ENCODE data around the gene ADGRE2. TPM values are rescaled to one million over a fixed set of nuclear protein-coding genes. Genes with fewer than 3 reads are reported as not detected.
"Not testable (repeated sequence)": the region's sequence is repeated elsewhere in the genome, so short reads cannot be mapped to it uniquely, and the experiment has no call there.

The ADGRE2 gene
- total RNA-seq, 1 experiment from 2014 or later = 0.26 TPM

GRCh38 chr19:14782626-14783409, 4.5 kb upstream of the ADGRE2 start:
- H3F3A ChIP-seq (ENCODE audit: insufficient read depth, low read depth) = peaks cover 7% of the 10 kb centered on the region; the same call in 1 of the 2 replicates
- peaks cover 9% of the 10 kb centered on the region for H3K4me1 ChIP-seq (replicated peaks; ENCODE audit: insufficient read depth)
- CTCF ChIA-PET = no interaction called here
- no peak overlapping the region for H2AFZ ChIP-seq
- no peak overlapping the region for H3K27ac ChIP-seq
- no peaks in the 10 kb centered on the region for H3K79me2 ChIP-seq (ENCODE audit: low read depth)
- TF ChIP-seq CTCF (conservative IDR thresholded peaks at IDR 0.05) = no peak
- no peak for TF ChIP-seq EZH2 (IDR thresholded peaks at IDR 0.05; ENCODE audit: low read depth)
- no peak overlapping the region for H3K4me3 ChIP-seq
- H3K9me3 ChIP-seq (ENCODE audit: insufficient read depth, low read depth) = no peaks in the 10 kb centered on the region
- POLR2A ChIA-PET (ENCODE audit: unreplicated experiment) = no interaction called here
- no peak for DNase-seq
- H3K4me2 ChIP-seq = no peak overlapping the region
- intact Hi-C loops (cut with micrococcal nuclease; ENCODE audit: unreplicated experiment) = no loop called here
- H3K27me3 ChIP-seq (ENCODE audit: insufficient read depth, low read depth) = no peaks in the 10 kb centered on the region
- H3K36me3 ChIP-seq (ENCODE audit: low read depth) = no peaks in the 10 kb centered on the region
- BruUV-seq (replicated peaks) = no TSS peak
- no peaks in the 10 kb centered on the region for H4K20me1 ChIP-seq (ENCODE audit: insufficient read depth)
- H3K9me2 ChIP-seq (ENCODE audit: insufficient read depth) = no peaks in the 10 kb centered on the region

- H3F3A ChIP-seq (ENCODE audit: insufficient read depth, low read depth); H3K4me1 ChIP-seq (replicated peaks; ENCODE audit: insufficient read depth); CTCF ChIA-PET; intact Hi-C loops (cut with micrococcal nuclease; ENCODE audit: unreplicated experiment); H3K4me3 ChIP-seq; BruUV-seq (replicated peaks); H3K9me2 ChIP-seq (ENCODE audit: insufficient read depth); H3K27ac ChIP-seq; H3K36me3 ChIP-seq (ENCODE audit: low read depth); DNase-seq; H4K20me1 ChIP-seq (ENCODE audit: insufficient read depth); H2AFZ ChIP-seq; H3K9me3 ChIP-seq (ENCODE audit: insufficient read depth, low read depth); H3K79me2 ChIP-seq (ENCODE audit: low read depth); H3K27me3 ChIP-seq (ENCODE audit: insufficient read depth, low read depth); H3K4me2 ChIP-seq: not testable (repeated sequence)
- POLR2A ChIA-PET (ENCODE audit: unreplicated experiment) = interaction anchor here (0.7 kb wide), 1 partner anchor 516 kb away, joined by 3 read pairs; no protein-coding TSS in a partner anchor
Measured at GRCh38 chr19:14781713-14782536, 3.6 kb upstream of the ADGRE2 start.

- H2AFZ ChIP-seq; H3K79me2 ChIP-seq (ENCODE audit: low read depth); H3F3A ChIP-seq (ENCODE audit: insufficient read depth, low read depth); H3K36me3 ChIP-seq (ENCODE audit: low read depth); H4K20me1 ChIP-seq (ENCODE audit: insufficient read depth); H3K4me3 ChIP-seq; H3K27me3 ChIP-seq (ENCODE audit: insufficient read depth, low read depth); H3K4me1 ChIP-seq (replicated peaks; ENCODE audit: insufficient read depth); DNase-seq; BruUV-seq (replicated peaks); intact Hi-C loops (cut with micrococcal nuclease; ENCODE audit: unreplicated experiment); H3K9me2 ChIP-seq (ENCODE audit: insufficient read depth); H3K27ac ChIP-seq; H3K9me3 ChIP-seq (ENCODE audit: insufficient read depth, low read depth); H3K4me2 ChIP-seq: not testable (repeated sequence)
- POLR2A ChIA-PET (ENCODE audit: unreplicated experiment) = interaction anchor here (0.6 kb wide), 1 partner anchor 11 kb away, joined by 3 read pairs; no protein-coding TSS in a partner anchor
- CTCF ChIA-PET = interaction anchor here (0.7 kb wide), 1 partner anchor 89 kb away, joined by 3 read pairs; no protein-coding TSS in a partner anchor
Measured at GRCh38 chr19:14780622-14781225, 2.4 kb upstream of the ADGRE2 start.

- no TSS peak for BruUV-seq (replicated peaks)
- POLR2A ChIA-PET (ENCODE audit: unreplicated experiment) = interaction anchor here (0.6 kb wide), 1 partner anchor 205 kb away, joined by 5 read pairs; no protein-coding TSS in a partner anchor
- no peaks in the 10 kb centered on the region for H3K9me3 ChIP-seq (ENCODE audit: insufficient read depth, low read depth)
- intact Hi-C loops (cut with micrococcal nuclease; ENCODE audit: unreplicated experiment) = no loop called here
- CTCF ChIA-PET = no interaction called here
- no peak overlapping the region for H3K27ac ChIP-seq
- H3K36me3 ChIP-seq (ENCODE audit: low read depth) = no peaks in the 10 kb centered on the region
- no peak overlapping the region for H3K4me2 ChIP-seq
- no peaks in the 10 kb centered on the region for H3K9me2 ChIP-seq (ENCODE audit: insufficient read depth)
- no peaks in the 10 kb centered on the region for H4K20me1 ChIP-seq (ENCODE audit: insufficient read depth)
- H2AFZ ChIP-seq = no peak overlapping the region
- H3F3A ChIP-seq (ENCODE audit: insufficient read depth, low read depth) = no peaks in the 10 kb centered on the region
- TF ChIP-seq CTCF (conservative IDR thresholded peaks at IDR 0.05) (no peak), EZH2 (IDR thresholded peaks at IDR 0.05; ENCODE audit: low read depth) (no peak)
- H3K4me1 ChIP-seq (replicated peaks; ENCODE audit: insufficient read depth) = no peaks in the 10 kb centered on the region; the same call in 1 of the 2 replicates
- no peak overlapping the region for H3K4me3 ChIP-seq
- DNase-seq = no peak
- H3K79me2 ChIP-seq (ENCODE audit: low read depth) = no peaks in the 10 kb centered on the region
- H3K27me3 ChIP-seq (ENCODE audit: insufficient read depth, low read depth) = no peaks in the 10 kb centered on the region
Measured at GRCh38 chr19:14779151-14779550, 791 bp upstream of the ADGRE2 start.

GRCh38 chr19:14777645-14778044, 715 bp downstream of the ADGRE2 start:
- H3K27ac ChIP-seq; POLR2A ChIA-PET (ENCODE audit: unreplicated experiment); H3K4me2 ChIP-seq; BruUV-seq (replicated peaks); H3K4me1 ChIP-seq (replicated peaks; ENCODE audit: insufficient read depth); H3K9me3 ChIP-seq (ENCODE audit: insufficient read depth, low read depth); H2AFZ ChIP-seq; DNase-seq; H3K36me3 ChIP-seq (ENCODE audit: low read depth); H3K4me3 ChIP-seq; intact Hi-C loops (cut with micrococcal nuclease; ENCODE audit: unreplicated experiment); H4K20me1 ChIP-seq (ENCODE audit: insufficient read depth); H3K9me2 ChIP-seq (ENCODE audit: insufficient read depth); H3K27me3 ChIP-seq (ENCODE audit: insufficient read depth, low read depth); H3K79me2 ChIP-seq (ENCODE audit: low read depth); H3F3A ChIP-seq (ENCODE audit: insufficient read depth, low read depth): not testable (repeated sequence)
- CTCF ChIA-PET = interaction anchor here (0.6 kb wide), 1 partner anchor 124 kb away, joined by 9 read pairs; no protein-coding TSS in a partner anchor
